NCI-H446 (cell line): ENCODE measurements around the gene CLDN4.
"Not testable (repeated sequence)": the region's sequence is repeated elsewhere in the genome, so short reads cannot be mapped to it uniquely, and the experiment has no call there.

Experiments
- DNase-seq, 2 experiments: peaks; one replicate each; lab custom pipeline; 2025; lab: John Stamatoyannopoulos, UW

CLDN4 gene

GRCh38 chr7:73842067-73842976, 11.5 kb downstream of the CLDN4 start, which contains the start of gene METTL27:
TSS of gene METTL27 (minus strand) at chr7:73842516. CDS start at chr7:73842140, 376 bp downstream.
- DNase-seq: peak; percentile 19 to 80

DNA sequence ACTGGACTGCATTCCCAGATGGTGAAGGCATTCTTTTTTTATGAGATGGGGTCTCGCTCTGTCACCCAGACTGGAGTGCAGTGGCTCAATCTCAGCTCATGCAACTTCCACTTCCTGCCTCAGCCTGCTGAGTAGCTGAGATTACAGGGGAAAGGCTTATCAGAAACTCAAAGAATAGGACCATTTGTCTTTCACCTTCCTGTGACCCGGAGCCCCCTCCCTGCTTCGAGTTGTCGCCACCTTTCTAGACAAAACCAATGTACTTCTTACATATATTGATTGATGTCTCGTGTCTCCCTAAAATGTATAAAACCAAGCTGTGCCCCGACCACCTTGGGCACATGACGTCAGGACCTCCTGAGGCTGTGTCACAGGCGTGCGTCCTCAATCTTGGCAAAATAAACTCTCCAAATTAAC, 13.3 kb downstream of the CLDN4 start:
- no peak for DNase-seq

- no peak for DNase-seq
Observed at GRCh38 chr7:73844848-73845460, 14.2 kb downstream of the CLDN4 start.

DNA sequence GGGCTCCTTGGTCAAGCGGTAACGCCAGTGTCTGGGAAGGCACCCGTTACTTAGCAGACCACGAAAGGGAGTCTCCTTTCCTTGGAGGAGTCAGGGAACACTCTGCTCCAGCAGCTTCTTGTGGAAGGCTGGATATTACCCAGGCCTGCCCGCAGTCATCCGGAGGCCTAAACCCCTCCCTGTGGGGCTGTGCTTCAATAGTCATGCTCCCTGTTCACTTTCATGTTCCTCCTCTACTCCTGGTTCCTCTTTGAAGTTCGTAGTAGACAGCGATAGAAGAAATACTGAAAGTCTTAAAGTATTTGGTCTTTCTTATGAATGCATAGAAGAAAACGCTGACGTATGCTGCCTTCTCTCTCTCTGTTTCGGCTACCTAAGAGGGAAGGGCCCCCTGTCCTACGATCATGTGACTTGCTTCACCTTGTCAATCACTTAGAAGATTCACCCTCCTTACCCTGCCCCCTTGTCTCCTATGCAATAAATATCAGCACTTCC, 15.0 kb downstream of the CLDN4 start:
- DNase-seq: not testable (repeated sequence)

- DNase-seq: no peak
Observed at GRCh38 chr7:73847941-73848723, 17.3 kb downstream of the CLDN4 start.

DNA sequence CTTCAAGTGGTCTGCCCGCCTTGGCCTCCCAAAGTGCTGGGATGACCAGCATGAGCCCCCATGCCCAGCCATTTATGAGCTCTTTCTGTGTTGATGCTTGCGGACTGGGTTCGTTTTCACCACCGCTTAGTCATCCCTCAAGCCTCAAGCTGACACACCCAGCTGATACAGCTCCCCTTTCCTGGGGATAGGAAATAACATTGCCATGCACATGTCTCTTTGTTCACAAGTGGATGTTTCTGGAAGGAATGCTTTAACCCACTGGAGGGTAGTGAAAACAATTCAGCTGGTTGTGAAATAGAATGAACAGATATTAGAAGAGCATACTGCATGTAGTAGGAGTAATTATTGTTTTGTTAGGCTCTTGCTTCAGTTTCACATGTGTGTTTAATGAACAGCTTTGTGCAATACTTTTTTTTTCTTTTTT, 20.0 kb downstream of the CLDN4 start:
- DNase-seq: no peak

GRCh38 chr7:73851410-73852338, 20.9 kb downstream of the CLDN4 start:
- DNase-seq: no peak

- no peak for DNase-seq
Observed at GRCh38 chr7:73852500-73852899, 21.7 kb downstream of the CLDN4 start.

DNA sequence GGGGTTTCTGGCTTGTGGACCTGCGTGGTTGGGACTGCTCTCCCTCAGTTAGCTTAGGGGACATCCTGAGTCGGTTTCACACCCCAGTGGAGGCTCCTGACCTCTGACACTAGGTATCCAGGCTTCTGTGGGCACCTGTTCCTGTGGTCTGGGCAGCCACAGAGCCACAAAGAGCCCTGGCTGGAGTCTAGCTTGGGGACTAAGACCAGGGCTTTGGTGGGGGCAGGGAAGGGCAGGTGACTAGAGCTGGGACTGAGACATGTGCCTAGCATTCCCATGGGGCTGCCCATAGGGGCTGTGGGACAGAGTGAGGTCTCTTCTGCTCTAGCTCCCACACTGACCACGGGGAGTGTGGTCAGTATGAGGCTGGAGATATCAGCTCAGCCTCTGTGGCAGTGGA, 26.1 kb downstream of the CLDN4 start:
- DNase-seq: no peak

DNA sequence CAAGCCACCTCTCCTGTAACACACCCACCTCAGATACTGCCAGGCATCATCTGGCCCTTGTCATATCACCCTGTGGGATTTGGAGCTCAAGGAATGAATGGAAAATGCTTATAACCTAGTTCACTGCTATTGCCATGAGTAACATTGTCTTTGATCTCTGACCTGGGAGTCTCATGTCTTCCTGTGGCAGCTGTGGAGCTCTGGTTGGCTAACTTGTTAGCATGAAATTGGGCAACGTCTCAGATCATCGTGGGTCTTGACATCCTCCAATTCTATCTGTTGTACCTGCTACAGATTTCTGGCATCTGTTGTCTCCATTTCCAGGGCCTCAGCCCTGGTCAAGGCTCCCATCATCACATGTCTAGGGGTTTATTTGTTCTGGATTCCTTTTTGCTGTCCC, 28.0 kb downstream of the CLDN4 start:
- no peak for DNase-seq

DNA sequence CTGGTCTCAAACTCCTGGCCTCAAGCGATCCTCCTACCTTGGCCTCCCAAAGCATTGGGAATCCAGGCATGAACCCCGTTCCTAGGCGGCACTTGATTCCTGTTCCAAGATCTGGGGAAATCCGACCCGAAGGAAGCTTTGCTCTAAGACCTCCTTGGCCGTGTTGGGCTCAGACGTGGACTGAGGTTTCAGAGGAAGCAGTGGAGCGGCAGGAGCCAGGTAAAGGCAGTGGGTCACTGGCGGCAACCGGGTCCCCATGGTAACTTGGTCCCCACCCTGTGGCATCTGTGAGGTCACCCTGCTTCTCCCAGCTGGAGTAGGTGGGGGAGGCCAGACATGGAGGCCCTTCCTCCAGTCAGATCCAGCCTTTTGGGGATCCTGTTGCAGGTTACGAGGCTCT, 30.1 kb downstream of the CLDN4 start, which contains the start of gene TMEM270:
Gene TMEM270 (plus strand): TSS at position 301 of the 400 bp plus-strand sequence. CDS start 36 bp downstream, at position 337.
- no peak for DNase-seq

- no peak for DNase-seq
Observed at GRCh38 chr7:73861305-73861704, 30.5 kb downstream of the CLDN4 start.

DNA sequence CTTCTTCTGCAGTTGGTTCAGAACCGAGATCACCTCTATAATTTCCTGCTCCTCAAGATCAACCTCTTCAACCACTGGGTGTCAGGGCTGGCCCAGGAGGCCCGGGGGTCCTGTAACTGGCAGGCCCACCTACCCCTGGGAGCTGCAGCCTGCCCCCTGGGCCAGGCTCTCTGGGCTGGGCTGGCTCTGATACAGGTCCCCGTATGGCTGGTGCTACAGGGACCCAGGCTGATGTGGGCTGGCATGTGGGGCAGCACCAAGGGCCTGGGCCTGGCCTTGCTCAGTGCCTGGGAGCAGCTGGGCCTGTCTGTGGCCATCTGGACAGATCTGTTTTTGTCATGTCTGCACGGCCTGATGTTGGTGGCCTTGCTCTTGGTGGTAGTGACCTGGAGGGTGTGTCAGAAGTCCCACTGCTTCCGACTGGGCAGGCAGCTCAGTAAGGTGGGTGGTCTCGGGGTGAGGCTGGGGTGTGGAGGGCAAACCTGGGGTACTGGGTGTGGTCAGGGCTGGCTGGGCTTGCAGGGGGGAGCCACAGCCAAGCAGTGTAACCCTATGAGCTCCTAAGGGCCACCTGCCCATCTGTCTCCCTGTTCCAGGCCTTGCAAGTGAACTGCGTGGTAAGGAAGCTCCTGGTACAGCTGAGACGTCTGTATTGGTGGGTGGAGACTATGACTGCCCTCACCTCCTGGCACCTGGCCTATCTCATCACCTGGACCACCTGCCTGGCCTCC, 34.4 kb downstream of the CLDN4 start:
- no peak for DNase-seq

DNA sequence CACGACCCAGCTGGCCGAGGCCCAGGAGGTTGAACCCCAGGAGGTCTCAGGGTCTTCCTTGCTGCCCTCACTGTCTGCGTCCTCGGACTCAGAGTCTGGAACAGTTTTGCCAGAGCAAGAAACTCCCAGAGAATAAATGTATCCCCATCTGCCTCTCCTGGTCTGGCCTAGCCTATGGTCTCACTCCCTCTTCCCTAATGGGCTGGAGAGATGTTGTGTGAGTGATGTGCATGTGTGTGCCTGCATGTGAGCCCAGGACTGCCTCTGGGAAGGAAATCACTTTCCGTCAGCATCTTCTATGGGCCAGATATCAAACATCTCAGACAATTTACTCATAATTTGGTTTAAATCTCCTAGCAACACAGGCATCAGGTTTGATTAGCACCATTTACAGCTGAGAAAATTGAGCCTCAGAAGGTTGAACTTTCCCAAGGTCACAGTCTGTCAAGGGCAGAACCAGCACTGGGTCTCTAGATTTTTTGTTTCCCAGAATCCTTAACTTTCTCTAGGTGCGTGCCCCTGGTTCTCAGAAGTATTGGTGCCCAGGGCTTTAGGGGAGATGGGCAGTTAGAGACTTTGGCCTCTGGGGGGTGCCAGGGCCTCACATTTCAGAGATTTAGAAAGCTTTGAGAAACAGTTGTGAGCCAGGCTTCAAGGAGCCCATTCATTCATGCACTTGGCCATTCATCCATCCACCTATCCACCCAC, 35.1 kb downstream of the CLDN4 start:
- DNase-seq: peak in 1 of 2 experiments; percentile 32

DNA sequence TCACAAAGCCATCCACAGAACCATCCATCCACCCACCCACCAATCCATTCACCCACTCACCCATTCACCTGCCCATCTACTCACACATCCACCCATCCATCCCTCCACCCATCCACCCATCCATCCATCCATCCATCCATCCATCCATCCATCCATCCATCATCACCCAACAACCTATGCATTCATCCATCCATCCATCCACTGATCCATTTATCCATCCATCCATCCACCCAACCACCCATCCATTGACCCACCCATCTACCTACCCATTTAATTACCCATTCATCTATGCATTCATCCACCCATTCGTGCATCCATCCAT, 35.6 kb downstream of the CLDN4 start:
- no peak for DNase-seq

GRCh38 chr7:73869011-73869798, 38.4 kb downstream of the CLDN4 start:
- no peak for DNase-seq

DNA sequence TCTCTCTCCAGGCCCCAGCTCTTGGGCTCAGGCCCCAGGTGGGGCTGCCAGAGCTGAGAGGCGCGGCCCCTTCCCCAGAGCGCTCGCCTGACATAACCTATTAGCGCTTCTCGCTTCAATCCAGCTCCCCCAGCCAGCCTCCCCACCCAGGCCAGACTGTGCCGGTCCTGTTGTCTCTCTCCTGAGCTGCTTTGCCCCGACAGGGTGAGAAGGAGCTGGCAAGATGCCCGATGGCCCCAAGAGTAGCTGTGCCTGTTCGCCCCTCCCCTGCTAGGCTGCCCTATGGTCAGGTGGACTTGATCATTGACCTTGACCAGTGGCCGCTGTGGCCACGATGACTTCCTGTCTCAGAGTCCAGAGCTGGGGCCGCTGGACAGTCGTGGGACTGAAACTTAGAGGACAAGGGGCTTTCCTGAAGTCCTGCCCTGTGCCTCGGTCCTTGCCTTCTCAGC, 39.3 kb downstream of the CLDN4 start:
- DNase-seq: no peak

- DNase-seq: no peak
Observed at GRCh38 chr7:73871163-73872011, 40.6 kb downstream of the CLDN4 start.
